ENCODE results near the gene PPP2R2B.

Gene PPP2R2B

DNA sequence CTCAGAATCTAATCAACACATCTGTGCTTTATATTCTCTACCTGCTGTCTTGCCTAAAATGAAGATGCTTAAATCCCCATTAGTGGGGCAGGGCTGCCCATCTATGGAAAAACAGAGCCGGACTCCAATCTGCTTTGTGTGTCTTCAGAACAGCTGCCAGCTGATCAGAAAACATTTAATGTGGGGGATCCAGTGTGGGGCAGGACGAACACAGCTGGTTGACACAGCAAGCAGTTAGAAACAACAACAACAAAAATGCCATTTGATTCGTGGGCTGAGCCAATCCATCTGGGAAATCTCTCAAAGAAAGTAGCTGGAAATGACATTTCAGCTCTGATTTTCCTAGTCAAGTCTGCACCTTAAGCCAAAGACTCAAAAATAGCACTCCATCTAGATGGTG lies 99.8 kb downstream of the PPP2R2B start:
- FAIRE-seq, result no peak

DNA sequence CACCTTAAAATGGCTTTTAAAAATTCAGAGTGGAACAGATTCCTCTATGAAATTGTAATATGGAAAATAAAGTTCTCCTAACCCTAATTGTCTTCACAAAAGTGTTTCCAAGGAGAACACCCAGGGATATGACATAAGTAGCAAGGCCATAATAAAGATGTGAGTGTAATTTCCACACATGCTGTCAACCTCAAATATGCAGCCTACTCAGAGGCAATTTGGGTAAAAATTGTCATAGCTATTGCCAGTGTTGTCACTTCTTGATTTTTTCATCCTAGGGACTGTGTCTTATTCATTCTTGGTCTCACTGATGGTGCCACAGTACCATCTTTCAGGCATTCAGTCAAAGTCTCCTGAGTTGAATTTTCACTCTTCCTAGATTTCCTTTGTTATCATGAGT lies 100.3 kb downstream of the PPP2R2B start:
- no peak for FAIRE-seq

DNA sequence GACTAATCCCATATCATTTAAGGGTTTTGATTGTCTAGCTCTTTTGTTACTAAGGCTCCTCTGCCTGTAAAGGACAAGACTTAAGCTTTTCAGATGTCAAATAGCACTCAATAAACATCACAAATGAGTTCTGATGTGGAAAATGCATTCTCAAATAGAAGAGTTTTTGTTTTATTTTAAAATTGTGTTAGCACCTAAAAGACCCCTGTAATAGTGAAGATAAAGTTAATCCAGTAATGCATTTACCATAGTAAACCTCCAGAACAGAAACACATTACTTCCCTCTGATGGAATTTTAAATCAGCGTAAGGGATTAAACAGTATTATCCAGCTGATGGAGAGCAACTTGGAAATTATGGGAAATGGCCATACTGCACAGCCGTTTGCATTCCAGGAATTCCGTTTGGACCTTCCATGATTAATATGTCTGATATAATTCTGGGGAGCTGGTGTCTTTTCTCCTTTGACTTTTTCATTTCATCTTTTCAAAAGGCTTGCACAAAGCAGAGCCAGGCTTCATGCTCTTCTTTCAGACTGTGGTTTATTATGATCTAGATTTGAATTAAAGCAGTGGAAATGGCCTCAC lies 105.6 kb downstream of the PPP2R2B start:
- FAIRE-seq, result no peak

DNA sequence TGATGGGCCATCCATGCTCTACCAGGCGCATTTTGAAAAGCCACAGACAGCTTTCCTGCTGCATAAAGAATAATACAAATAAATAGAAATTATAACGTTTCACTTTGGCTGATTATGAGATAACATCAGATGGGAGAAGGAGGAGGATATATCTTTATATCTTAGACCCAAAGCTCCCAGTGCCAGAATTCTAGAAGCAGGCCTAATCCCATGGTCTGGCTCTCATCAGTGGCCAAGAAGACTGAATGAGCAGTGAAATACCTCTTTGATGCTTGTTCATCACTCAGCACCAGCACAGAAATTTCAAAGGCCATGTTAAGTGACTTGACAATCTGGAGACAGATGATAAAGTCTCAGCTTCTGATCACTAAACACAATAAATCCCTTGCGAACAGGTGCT lies 107.6 kb downstream of the PPP2R2B start:
- FAIRE-seq, result no peak

DNA sequence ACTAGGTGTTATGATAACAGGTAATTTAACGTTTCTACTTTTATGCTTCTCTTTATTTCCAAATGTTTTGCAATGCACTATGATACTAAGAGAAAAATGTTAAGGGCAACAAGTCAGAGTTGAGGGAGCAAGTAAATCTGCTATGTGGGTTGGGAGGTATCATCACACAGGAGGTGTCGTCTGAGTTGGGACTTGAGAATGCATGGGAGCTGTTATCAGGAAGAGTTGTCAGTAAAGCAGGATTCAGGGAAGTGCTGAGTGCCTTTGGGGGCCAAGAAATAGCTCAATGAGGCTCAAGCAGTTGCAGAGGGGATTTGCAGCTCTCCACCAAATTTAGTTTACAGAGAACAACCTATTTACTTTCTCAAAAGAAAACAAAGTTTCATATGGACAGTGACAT lies 108.0 kb downstream of the PPP2R2B start:
- FAIRE-seq, result no peak

DNA sequence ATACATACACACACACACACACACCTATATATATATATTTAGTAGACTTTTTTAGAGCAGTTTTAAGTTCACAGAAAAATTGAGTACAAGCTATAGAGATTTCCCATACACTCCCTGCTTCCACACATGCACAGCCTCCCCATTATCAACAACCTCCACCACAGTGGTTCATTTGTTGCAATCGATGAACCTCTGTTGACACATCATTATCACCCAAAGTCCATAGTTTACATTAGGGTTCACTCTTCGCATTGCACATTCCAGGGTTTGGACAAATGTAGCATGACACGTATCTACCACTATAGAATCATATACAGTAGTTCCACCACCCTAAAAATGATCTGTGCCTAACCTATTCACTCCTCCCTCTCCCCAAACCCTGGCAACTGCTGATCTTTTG lies 111.0 kb downstream of the PPP2R2B start:
- FAIRE-seq, result no peak

DNA sequence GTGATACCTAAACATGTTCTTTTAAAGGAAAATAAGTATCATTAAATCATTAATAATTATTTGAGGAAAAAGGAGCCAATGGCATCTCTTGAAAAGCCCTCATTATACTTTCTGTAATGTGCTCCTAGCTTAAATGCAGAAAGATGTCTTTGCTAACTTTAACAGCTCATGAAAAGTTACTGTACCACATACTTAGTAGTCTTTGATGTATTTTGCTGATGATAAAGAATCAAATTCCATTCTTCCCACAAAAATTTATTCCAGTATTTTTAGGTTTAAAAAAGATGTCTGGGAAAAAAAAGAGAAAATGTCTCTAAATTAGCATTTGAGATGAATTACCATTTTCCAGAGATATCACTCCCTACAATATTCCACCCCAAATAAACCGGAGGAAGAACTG lies 112.5 kb downstream of the PPP2R2B start:
- FAIRE-seq, result no peak

DNA sequence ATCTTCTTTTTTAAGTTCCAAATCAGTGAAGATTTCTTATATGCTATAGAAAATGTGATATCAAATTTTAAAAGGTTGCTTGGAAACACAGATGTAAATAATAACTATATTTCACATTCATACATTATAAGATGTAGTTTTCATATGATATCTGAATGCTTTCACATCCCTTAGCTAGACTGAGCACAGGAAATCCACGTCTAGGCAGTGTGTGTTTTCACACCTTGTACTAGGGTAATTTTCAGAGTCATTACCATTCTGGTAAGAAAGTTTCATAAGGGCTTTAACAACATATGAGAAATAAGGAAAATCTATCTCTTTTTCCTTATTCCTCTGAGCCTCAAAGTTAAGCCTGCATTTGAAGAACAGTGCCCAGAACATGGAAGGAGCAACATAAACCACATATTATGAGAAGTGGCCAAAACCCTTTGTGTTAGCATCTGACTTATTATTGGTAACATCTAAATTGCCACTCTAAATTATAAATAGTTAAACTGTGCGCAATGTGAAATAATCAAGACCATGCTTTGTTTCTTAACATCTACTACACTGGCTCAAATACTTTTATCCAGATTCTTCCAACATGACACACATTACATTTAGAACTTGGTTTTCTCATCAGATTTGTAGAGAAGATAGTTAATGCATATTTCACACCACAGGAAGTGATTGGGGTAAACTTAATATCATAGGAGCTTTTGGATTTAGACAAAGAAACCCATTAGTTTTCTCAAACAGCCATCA lies 113.3 kb downstream of the PPP2R2B start:
- no peak for FAIRE-seq

DNA sequence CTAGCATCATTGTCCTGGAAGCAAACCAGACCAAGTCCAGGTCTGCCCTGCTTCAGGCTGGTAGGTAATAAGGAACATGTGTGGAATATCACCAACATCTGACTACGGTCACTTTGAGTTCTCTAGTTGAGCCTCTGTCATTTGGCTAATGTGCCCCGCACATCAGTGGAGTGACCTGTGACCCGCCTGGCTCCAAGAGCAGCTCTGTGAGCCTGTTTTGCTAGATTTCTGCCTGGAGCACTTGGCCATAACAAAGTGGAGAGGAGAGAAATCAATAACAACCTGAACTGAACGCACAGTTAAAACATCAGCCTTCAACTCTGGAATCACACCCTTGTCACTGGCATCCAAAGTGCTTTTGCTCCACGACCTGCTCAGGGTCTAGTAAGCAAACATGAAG lies 115.7 kb downstream of the PPP2R2B start:
- no peak for FAIRE-seq

DNA sequence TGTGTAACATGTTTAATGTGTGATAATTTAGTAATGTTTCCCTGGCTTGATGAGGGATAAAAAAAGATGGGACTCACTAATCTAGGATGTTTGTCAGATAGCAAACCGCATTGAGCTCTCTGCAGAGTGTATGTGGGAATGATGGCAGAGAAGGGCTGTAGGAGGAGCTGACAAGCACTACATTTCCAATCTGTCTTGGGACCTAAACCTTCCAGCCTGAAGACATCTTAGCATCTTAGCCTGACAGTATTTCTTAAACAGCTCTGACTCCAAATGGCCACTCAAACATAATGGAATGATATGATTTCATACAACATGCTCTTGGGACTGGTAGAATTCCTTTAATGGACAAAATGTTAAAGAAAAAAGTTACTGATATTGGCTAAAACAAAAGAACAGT lies 116.7 kb downstream of the PPP2R2B start:
- no peak for FAIRE-seq

DNA sequence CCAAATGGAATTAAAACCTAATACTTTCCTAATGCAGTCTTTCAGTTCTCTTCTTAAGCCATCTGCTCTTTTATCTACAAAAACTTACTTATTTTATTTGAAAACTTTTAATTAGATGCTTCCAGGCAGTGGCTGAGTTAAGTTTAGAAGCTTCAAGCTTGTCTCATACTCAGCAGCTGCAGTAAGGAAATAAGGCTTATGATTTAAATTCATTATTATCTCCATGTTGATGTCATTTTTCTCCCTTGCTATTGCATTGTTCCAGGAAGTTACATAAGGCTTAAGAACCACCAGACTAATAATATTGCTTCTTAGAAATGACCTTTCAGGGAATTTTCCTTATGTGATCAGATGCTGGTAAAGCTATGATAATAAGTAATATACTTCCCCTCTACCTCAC lies 119.6 kb downstream of the PPP2R2B start:
- FAIRE-seq, result no peak

DNA sequence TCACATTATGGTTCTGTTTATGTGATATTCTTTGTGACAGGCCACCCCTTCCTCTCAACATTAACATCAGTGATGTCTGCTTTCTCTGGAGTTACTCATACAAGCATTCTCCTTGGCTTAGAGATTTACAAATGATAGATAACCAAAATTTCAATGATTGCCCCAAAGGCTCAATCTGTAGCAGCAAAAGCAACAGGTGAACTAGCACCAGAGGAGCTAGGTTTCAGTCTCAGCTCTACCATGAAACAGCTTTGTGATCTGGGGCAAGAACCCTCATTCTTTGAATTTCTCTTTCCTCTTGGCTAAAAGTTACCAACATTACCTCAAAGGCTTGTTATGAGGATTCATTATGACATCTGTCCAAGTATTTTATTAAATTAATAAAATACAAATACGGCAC lies 120.5 kb downstream of the PPP2R2B start:
- no peak for FAIRE-seq

DNA sequence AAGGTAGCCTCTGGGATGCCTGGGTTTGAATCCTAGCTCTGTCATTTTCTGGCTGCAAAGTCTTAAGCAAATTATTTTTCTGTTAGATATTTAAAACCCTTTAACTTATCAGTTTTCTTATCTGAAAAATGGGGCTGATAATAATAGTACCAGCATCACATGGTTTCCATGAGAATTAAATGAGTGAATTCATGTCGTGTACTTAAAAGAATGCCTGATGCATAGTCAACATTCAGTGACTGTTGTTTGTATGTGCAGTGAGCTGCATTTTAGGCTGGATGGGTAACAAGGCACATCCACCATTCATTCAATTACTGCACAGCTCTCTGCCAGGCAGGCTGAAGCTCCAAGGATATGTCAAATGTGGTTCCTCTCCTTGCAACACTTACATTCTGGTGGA lies 122.0 kb downstream of the PPP2R2B start:
- FAIRE-seq, result no peak

DNA sequence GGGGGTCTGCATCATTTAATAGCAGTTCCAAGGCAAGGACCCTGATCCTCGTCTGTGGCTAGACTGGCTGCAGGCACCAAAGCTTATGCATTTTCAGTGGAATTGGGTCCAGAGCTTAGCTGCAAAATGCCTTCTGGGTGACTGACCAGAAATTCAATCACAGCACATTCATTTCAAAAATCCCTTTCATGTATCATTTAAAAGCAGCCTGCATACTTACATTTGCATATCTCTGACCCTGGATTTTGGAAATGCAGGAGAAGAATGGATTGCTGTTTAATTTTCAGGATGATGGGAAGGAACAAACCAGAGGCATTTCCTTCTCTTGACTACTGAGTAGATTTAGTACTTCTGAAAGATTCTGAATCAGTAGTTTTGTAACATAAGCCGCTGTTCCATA lies 122.8 kb downstream of the PPP2R2B start:
- no peak for FAIRE-seq

DNA sequence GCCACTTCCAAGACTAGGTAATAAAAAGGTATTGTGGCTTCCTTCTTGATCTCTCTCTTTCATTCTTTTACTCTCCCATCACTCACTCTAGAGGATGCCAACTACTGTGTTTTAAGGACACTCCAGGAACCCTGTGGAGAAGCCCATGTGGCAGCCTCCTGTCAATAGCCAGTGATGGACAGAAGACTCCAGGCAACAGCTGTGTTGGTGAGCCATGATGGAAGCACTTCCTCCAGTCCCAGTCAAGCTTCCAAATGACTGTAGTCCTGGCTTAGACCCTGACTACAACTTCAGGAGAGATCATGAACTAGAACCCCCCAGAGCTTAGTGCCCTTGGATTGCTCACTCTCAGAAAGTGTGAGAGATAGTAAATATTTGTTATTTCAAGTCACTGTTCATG lies 123.9 kb downstream of the PPP2R2B start:
- no peak for FAIRE-seq

DNA sequence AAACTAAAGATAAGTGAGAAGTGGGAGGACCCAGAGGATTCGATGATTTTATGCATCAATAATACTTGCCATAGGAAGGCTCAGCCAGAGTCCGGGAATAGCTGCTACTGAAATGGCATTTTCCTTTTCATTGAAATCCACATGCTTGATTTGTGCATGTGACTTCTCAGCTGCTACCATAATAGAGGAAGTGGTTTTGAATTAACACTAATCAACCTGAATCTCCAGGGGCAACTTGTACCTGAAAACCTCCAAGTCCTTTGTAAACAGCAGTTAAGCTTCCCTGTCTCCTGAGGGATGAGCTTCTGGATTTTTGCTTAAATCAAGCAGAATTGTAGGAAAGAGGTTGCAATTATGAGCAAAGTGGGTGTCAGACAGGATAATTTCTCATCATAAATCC lies 124.9 kb downstream of the PPP2R2B start:
- no peak for FAIRE-seq

DNA sequence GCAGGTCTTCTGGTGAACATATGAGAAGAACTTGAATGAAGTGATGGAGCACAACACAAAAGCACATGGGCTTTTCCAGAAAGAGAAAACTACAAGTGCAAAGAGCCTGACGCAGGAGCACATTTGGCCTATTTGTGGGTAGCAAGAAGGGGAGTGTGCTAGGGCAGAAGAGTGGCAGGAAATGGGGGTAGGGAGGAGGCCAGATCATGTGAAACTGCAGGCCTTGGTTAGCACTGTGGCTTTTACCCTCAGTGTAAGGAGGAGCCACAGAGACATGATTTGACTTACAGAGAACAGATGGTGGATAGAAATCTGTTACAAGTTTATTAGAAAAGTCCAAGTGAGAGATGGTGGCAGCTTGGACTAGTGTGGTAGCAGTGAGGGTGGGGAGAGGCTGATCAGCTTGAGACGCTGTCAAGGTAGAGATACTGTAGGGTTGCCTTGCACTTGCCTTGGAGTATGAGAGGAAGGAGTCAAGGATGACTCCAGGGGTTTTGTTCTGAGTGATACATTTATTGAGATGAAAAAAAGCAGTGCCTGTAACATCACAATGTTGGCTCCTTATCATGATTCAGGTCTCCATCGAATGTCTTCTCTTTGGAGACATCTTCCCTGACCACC lies 126.7 kb downstream of the PPP2R2B start:
- FAIRE-seq, result no peak

DNA sequence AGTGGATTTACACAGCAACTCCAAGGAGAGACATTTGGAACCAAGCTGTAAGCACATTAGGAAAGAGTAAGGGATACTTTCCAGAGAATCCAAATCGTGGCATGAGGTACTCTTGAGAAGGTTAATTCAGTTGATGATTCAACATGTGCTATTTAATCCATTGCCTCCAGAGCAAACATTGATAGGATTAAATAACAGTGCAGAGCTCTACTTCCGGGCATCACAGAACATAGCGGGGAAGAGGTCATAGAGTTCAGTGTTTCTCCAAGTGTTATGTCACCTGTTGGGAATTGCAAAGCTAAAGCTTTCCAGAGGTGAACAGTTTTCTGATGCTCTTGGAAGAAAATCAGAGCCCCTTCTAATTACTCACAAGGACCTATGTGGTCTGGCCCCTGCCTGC lies 127.5 kb downstream of the PPP2R2B start:
- no peak for FAIRE-seq

DNA sequence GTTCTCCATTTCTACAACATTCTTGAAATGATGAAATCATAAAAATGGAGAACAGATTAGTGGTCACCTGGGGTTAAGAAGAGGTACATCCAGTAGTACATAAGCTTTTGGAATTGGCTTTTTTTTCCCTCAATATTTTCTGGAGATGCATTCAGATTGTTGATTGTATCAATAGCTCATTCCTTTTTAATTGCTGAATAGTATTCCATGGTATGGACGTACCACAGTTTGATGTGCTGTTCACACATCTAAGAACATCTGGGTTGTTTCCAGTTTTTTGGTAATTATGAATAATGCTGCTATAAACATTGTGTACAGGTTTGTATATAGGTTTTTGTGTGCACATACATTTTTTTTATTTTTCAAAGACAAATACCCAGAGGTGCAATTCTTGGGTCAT lies 130.0 kb downstream of the PPP2R2B start:
- no peak for FAIRE-seq

DNA sequence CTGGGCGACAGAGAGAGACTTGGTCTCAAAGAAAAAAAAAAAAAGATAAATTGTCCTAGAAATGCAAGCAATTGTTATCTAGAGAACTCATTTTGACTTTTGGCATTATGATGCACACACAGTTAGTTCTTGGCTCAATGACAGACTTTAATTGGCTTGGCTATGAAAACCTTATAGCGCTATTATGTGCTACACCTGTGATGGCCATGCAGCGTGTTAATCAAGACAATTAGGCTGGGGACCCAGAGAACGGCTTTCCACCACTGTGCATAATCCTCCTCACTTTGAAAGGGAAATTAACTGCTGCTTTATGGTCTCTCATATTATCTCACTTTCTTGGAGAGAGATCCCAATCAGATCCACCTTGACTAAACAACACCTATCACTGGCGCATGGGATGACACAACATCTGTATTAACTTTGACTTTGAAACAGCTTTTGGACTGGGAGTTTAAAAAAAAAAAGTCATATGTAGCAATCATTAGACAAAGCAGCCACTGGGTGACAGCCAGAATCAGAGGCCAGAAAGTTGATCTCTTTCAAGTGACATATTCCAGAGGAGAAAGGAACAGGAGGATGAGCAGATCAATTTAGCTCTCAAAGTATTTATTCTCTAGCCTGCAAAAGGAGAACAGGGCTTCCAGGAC lies 132.5 kb downstream of the PPP2R2B start:
- FAIRE-seq, result no peak

DNA sequence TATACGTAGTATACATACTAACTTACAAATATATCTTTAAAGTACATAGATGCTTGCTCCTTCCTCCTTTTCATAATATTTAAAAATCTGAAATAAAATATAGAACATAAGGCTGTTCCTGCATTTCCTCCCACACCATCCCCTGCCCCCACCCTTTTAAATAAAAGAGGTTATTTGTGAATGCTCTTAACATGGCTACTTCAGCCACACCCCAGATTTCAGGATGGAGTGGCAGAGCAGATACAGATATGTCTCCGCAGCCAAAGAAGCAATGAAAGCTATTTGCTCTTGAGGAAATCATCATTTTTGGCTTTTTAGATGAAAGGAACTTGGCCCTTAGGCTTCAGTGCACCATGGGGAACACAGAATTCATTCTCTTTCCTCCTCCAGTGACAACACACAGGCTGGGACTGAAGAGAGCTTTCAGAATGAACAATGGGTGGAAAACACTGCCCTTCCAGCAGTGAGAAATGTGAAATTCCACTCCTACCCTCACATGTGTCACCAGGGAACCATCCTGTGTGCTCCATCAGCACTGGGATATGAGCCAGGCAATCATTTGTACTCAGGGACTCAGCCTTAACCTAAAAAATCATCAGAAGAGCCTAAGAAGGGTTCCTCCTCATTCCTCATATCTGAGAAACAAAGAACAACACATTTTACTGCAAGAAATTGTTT lies 134.3 kb downstream of the PPP2R2B start:
- FAIRE-seq, result no peak

DNA sequence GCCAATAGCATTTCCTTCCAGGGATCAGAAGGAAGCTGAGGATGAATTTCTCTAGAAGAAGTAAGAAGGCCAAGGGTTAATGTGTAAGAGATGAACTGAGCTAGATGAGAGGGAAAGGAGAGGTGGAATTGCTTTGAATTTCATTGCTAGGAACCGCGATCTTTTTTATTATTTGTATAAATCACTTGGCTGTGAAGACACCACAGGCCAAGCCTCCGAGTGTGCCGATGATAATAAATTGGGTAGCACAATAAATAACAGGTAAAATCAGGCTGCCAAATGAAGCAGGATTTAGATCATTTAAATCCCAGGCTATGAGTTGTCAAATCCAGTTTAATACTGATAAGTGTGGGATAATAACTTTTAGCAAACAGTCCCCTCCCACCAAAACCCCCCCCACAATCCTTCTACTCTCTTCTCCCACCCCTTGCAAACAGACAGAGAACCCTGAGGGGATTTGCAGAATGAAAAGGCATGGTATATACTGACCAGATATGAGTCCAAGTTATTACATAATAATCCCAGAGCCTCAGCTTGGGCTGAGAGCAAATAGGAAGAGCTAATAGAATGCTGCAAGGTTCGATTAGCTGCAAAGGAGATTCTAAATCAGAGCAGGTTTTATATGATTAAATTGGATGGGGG lies 143.5 kb downstream of the PPP2R2B start:
- no peak for FAIRE-seq

DNA sequence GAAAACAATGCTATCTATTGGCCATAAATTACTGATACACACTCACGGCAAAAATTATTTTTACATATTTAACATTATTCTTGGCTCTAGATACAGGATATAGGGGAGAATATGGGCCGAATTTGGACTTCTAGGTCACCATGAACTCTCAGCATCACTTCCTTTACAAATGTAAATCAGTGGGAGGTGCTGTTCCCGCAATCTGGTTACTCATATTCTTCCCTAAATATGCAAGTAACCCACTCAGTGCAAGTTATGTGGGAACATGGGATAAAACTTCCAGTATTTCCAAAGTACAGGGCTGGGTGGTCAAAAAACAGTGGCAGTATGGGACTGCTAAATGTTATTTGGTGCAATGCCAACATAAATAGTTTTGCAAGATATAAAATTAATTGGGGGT lies 145.6 kb downstream of the PPP2R2B start:
- FAIRE-seq, result no peak

Data from endometrium (tissue), 2 donors.